GM18511 (cell line): ENCODE measurements around the gene CTSL.

Experiments used
- ATAC-seq: cut with Tn5 transposase; IDR thresholded peaks from one replicate; pipeline ENCODE4 v1.9.1; 2021; ENCODE audit warnings: mild to moderate bottlenecking, moderate library complexity; ENCODE audit not compliant: unreplicated experiment

Gene CTSL

GRCh38 chr9:87725900-87726709 lies at the start of gene CTSL:
CTSL (plus strand) TSS chr9:87726119; CDS start chr9:87727604, 1,485 bp downstream.
- ATAC-seq, result no peak

- no peak for ATAC-seq
Observed at GRCh38 chr9:87676976-87677775, 48.7 kb upstream of the CTSL start.

GRCh38 chr9:87677776-87678587 lies 47.9 kb upstream of the CTSL start:
- no peak for ATAC-seq

GRCh38 chr9:87678650-87679355 lies 47.1 kb upstream of the CTSL start:
- no peak for ATAC-seq

- no peak for ATAC-seq
Observed at GRCh38 chr9:87681271-87682061, 44.5 kb upstream of the CTSL start.

GRCh38 chr9:87682085-87682484 lies 43.8 kb upstream of the CTSL start:
- no peak for ATAC-seq

GRCh38 chr9:87682618-87683017 lies 43.3 kb upstream of the CTSL start:
- no peak for ATAC-seq

- no peak for ATAC-seq
Observed at GRCh38 chr9:87683751-87684626, 41.9 kb upstream of the CTSL start.

- ATAC-seq, result no peak
Observed at GRCh38 chr9:87684627-87685219, 41.2 kb upstream of the CTSL start.

- no peak for ATAC-seq
Observed at GRCh38 chr9:87685441-87685840, 40.5 kb upstream of the CTSL start.

- ATAC-seq, result no peak
Observed at GRCh38 chr9:87685871-87686519, 39.9 kb upstream of the CTSL start.

- ATAC-seq, result no peak
Observed at GRCh38 chr9:87686520-87687090, 39.3 kb upstream of the CTSL start.

GRCh38 chr9:87687207-87687606 lies 38.7 kb upstream of the CTSL start:
- no peak for ATAC-seq

GRCh38 chr9:87694236-87694755 lies 31.6 kb upstream of the CTSL start:
- ATAC-seq, result no peak

GRCh38 chr9:87695523-87695922 lies 30.4 kb upstream of the CTSL start:
- ATAC-seq, result no peak

GRCh38 chr9:87696641-87697040 lies 29.3 kb upstream of the CTSL start:
- no peak for ATAC-seq

- ATAC-seq, result no peak
Observed at GRCh38 chr9:87698069-87698809, 27.7 kb upstream of the CTSL start.
